HG02884 (cell line): ENCODE measurements around the gene CCL26.
"Not testable (repeated sequence)": the region's sequence is repeated elsewhere in the genome, so short reads cannot be mapped to it uniquely, and the experiment has no call there.

Source experiments
- ATAC-seq: cut with Tn5 transposase; IDR thresholded peaks from one replicate; pipeline ENCODE4 v1.9.1; 2021; ENCODE audit warnings: mild to moderate bottlenecking, moderate library complexity; ENCODE audit not compliant: unreplicated experiment

CCL26 gene

DNA sequence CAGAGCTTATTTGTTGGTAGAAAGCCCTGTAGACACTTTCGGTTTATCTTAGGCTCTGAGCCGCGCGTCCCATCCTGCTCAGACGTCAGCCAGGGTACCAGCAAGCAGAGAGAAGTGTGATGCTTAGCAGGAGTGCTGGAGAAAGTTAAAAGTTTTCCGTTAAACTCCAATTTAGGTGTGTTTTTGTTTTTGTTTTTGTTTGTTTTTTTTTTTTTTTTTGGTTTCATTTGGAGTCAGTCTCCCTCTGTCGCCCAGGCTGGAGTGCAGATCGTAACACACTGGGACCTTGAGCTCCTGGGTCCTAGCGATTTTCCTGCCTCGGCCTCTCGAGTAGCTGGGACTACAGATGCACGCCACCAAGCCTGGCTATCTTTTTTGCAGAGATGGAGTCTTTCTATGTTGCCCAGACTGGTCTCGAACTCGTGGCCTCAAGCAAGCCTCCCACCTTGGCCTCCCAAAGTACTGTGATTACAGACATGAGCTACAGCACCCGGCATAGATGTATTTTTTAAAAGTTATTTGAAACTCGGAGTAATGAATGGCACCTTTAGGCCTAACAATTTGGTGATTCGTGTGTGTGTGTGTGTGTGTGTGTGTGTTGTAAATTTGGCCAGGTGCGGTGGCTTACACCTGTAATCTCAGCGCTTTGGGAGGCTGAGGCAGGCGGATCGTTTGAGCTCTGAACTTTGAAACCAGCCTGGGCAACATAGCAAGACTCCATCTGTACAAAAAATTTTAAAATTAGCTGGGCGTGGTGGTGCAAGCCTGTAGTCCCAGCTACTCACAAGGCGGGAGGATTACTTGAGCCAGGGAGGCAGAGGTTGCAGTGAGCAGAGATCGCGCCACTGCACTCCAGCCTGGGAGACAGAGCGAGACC is 32.0 kb downstream of the CCL26 start:
- peak; percentile 28 for ATAC-seq

DNA sequence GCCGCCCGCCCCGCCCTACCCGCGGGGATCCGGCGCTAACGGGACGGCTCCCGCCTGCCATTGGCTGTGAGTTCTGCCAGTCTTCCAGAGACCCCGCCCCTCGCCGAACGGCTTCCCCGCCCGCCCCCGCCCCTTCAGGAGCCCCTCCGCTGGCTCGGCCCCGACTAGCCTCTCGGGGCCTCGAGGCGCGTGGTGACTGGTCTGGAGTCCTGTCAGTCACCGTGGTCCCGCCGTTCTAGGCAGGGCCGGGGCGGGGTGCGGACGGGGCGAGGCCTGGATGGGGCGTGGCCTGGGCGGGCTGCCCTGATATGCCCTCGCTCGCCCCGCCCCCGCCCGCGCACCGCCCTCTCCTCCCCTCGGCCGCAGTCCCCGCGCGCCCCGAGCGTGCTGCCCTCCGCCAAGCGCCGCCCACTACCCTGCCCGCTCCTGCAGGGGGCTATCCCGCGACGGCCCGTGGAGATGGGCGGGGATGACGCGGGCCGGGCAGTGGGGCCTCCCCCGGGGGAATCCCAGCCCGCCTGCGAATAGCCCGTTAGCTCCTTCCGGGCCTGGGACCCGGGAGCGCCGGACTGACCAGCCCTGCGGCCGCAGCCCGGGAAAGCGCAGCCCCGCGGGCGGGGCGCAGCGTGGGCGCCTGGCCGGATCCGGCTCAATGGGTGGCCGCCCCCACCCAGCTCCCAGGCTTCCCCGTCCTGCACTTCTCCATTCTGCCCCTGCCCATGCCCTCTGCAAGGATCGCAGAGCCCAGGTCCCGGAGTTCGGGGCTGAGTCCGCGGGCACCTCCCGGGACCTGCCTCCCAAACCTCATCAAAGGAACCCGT is 32.8 kb downstream of the CCL26 start:
- peak; percentile 89 for ATAC-seq

DNA sequence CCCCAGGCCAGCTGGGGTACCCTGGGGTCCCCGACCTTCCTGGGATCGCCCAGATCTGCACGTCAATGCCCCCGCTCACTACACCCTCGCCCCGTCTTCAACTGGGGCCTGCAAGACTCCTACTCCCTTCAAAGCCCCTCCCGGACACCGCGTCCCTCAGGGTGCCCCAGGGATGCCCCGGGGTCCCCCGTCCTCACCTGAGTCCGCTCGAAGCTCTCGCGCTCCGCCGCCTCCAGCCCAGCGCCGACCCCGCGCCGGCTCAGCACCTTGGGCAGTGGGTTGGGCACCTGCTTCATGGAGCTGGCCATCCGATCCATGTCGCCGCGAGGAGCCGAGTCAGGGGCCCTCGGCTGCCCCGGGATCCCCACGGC is 33.4 kb downstream of the CCL26 start, which contains the start of gene HIP1:
TSS of gene HIP1 (minus strand) at position 338 of the 371 bp plus-strand sequence. CDS start at position 317, 21 bp downstream.
- no peak for ATAC-seq

DNA sequence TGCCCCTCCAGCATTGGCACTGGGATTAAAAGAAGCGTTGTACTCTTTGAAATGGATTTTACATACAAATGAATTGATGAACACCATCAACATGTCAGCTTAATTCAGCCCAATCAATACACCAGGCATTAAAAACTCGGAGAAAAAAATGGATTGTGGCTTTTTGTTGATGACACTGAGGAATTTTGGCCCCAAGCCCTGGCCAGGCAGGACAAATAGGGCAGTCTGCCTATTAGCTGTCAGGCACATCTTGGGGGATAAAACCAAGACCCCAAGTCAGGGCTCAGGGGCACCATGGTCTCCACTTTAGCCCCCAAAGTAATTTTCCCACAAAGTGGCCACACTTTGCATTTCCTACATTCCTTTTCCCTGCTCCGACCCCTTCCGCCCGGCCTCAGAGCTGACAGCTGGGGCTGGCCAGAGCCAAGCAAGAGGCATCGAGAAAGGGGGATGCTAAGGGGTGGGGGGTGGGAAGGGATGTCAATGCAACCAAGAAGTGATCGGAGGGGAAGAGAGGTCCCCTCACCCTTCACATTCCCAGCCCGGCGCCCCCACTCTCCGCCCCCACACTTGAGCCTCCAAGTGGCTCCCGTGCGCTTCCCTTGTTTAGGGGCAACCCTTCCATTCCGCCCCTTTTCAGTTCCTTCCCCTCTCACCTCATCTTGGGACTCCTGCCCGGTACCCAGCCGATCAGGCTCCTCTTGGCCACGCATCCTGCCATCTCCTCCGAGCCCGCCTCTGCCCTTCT is 34.0 kb downstream of the CCL26 start:
- ATAC-seq: no peak

DNA sequence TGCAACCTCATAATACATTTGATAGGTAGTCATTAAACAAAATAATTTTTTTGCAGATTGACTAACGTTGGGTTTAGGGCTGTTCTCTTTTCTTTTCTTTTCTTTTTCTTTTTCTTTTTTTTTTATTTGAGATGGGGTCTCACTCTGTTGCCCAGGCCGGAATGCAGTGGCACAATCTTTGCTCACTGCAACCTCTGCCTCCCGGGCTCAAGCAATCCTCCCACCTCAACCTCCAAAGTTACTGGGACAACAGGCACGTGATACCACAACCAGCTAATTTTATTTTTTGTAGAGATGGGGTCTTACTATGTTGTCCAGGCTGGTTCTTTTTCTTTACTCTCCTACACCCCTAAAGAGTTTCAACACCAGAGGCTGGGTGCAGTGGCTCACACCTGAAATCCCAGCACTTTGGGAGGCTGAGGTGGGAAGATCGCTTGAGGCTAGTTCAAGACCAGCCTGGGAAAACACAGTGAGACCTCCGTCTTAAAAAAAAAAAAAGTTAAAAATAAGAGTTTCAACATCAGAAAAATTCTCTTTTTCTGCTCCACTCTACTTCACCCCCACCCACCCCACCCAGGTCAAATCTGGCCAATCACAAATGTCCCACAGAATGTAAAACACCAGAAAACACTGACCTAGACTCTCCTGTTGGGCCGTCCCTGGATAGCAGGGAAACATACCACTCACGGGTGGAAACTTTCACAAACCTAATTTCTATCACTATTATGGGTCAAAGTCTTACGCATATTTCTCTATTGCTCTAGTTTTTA is 36.2 kb downstream of the CCL26 start:
- ATAC-seq: no peak

DNA sequence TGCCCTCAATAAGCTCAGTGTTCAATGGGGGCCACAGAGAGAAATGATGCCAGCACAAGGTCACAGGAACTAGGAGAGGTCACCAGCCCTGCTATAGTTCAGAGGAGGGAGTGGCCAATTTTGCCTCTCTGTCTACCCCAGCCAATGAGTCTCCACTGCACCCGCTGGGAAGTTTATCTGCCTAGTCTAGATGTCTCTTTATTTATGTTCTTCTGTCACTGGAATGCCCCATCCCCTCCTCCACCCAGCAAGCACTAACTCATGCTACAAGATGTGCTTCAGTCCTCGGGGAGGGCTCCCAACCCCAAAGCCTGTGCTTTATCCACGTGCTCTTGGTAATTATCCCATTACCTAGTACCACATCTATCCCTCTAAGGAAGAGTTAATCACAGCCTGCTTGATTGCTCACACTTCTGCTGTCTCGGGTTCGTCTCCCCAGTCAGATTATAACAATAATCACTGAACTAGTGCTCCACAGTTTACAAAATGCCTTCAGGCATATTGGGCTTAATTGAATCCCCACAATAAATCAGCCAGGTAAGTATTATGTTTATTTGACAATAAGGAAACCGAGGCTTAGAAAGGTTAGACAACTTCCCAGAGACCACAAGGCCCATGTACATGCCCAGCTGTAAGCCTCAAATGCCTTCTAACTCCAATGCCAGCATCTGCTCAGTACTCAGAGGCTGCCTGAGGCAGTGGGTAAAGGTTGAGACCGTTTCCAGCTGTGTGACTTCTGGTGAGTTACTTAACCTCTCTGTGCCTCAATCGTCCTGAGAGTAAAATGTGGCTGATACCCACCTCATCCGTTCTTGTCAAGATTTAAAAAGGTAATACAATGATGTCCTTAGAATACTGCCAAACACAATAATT is 37.2 kb downstream of the CCL26 start:
- no peak for ATAC-seq

DNA sequence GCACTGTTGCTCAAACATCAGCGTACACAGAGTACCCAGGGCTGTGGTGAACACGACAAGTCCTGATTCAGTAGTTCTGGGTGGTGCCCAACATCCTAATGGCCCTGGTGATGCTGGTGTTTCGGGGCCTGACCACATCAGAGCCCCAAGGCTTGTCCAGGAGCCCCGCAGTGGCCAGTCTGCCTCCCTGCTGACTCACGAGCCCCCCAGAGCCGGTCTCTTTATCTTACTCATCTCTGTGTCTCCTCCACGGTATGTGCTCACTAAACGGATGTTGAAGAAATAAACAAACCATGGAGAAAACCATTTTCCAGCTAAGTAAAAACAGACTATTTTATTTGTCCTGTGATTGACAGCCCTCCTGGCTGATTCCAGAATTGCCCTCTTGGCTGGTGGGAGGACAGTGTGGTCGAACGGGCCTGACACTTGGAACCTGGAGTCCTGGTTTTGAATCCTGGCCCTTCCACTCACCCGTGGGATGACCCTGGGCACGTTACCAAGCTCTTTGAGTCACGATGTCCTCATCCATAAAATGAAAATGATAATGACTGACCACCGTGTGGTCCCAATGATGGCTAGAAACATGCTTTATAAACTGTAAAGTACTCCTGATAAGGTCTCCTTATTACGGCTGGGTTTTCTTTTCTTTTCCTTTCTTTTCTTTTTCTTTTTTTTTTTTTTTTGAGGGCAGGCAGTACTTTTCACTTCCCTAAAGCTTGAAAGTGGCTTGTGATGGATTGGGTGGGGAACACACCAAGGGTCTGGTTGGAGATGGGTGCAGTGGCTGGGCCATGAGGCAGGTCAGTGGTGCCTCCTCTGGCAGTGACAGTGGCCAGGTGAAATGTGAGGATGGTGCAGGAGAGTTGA is 39.0 kb downstream of the CCL26 start:
- ATAC-seq: no peak

DNA sequence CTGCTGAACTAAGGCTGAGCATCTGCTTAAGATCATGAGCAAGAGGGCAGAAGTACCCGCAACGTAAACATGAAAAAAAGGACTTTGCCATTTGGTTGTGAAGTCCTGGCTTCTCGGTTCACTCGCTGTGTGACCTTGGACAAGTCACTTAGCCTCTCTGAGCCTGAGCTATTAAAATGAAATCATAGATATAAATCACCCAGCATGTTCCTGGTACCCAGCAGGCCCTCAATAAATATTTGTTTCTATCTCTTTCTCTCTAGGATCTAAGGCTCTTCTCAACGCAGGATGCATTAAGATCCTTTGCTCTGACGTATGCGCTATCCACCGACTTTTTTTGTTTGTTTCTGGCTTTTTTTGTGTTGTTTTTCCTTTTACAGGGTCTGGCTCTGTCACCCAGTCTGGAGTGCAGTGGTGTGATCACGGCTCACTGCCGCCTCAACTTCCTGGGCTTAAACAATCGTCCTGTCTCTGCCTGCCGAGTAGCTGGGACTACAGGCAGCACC is 39.9 kb downstream of the CCL26 start:
- no peak for ATAC-seq

DNA sequence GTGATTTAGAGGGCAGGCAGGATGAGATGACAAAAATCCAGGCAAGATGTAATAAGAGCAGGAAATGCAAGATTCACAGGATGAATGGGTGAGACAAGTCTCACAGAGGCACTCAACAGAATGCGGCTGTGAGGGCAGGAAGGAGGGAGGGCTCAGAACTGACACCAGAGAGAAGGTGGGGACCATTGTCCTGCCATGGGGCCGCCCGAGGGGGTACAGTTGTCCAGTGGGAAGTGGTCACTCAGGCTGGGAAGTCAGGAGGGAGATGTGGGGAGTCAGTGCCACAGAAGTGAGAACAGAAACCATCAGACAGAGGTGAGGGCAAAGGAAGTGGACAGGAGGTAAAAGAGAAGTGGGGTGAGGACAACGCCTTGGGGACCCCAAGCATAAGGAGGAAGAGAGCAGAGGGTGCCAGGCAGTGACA is 42.1 kb downstream of the CCL26 start:
- ATAC-seq: no peak

DNA sequence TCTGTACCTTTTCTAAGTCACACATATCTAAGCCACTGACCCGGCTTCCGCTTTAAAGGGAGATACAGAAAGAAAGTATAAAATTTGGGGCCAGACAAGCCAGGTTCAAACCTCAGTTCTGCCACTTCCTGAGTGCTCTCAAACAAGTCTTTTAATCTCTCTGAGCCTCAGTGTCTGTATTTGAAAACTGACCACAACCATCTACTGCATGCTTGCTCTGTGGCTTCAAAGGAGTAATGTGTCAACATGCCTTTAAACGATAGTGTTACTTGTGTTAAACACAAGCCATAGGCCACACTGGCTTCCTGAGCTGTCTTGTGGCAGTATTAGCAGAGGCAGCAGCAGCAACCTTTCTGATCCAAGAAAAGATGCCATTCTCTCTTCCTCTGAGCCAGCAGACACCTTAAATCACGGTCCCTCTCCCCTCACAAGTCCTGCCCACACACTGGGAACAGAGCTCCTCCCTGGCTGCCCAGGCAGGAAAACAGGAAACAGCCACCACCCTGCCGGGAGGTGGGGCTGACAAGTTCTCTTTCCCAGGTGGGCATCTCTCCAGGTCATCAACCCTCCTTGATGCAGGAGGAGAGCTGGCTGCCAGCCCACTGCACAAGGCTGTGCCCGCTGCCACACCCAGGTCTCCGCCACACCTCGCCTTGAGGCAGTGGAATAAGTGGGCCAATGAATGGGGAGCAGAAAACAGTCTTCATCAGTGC is 44.0 kb downstream of the CCL26 start:
- ATAC-seq: no peak

DNA sequence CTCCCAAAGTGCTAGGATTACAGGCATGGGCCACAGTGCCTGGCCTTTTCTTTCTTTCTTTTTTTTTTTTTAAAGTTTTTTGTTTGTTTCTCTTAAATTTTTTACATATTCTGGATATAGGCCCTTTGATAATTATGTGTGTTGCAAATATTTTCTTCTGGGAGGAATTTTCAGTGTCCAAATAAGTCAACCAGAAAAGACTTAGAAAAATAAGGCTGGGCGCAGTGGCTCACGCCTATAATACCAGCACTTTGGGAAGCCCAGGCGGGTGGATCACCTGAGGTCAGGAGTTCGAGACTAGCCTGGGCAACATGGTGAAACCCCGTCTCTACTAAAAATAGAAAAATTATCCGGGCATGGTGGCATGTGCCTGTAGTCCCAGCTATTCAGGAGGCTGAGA is 44.7 kb downstream of the CCL26 start:
- ATAC-seq: not testable (repeated sequence)

DNA sequence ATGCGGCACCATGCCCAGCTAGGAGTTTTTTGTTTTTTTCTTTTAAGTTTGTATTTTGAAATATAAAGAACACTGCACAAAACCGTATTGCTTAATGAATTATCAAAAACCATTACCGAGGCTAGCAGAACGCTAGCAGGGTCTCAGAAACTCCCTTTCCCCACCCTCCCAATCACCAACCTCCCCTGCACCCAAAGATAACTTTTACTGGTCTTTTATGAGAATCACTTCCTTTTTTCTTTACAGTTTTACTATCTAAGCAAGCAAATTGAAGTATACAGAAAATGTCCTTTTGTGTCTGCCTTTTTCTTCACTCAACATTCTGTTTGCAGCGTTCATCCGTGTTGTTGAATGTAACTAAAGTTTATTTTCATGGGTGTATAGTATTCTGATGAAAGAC is 46.7 kb downstream of the CCL26 start:
- no peak for ATAC-seq

DNA sequence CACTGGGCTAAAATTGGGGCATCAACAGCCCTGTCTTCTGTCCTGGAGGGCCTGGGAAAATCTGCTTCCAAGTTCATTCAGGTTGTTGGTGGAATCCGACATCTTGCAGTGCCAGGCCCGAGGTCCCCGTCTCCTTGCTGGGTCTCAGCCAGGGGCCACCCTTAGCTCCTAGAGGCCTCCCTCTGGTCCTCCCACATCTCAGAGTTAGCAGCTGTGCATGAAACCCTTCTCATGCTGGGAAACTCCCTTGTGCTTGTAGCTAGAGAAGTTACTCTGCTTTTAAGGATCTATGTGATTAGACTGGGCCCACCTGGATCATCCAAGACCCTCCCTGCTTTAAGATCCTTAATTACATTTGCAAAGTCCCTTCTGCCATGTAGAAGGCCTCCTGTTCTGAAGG is 48.6 kb downstream of the CCL26 start:
- ATAC-seq: no peak

DNA sequence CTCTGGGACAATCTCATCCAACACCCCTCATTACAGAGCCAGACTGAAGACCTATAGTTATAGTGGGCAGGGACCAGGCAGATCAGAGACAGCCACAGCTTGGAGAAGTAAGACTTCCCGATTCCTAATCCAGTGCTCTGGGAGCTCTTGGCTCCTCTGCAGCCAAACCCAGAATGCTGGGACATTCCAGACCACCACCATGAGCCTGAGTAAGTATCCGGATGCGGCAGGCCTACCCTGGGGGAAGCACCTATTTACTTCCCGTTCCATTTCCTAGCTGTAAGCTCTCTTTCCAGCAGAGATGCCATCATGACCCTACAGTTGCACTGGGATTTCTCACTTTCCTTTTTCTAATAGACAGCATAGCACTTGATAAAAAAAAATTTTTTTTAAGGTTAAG is 49.6 kb downstream of the CCL26 start:
- no peak for ATAC-seq

DNA sequence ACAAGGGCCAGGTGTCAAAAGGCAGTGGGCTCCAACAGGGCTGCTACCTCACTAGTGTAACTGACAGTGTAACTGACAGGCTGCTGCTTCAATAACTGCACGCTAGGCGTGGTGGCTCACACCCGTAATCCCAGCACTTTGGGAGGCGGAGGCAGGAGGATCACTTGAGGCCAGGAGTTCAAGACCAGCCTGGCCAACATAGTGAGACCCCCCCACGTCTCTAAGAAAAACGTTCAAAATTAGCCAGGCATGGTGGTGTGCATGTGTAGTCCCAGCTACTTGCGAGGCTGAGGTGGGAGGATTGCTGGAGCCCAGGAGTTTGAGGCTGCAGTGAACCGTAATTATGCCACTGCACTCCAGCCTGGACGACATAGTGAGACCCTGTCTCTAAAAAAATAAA is 50.1 kb downstream of the CCL26 start:
- ATAC-seq: not testable (repeated sequence)

DNA sequence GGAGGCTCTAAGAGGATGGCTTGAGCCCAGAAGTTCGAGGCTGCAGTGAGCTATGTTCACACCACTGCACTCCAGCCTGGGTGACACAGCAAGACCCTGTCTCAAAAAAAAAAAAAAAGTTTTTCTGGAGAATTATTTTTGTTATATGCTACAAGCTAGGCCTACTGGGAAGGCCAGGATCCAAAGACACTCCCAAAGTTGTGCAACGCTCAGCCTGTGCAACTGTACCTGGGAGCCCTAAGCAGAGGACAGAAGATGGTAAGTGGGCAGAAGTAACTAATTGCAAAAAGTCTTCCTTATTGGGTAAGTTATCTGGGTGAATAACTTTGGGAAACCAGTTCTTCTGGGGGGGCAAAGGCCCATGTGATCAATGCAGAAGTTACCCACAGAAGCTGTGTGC is 50.6 kb downstream of the CCL26 start:
- ATAC-seq: no peak

DNA sequence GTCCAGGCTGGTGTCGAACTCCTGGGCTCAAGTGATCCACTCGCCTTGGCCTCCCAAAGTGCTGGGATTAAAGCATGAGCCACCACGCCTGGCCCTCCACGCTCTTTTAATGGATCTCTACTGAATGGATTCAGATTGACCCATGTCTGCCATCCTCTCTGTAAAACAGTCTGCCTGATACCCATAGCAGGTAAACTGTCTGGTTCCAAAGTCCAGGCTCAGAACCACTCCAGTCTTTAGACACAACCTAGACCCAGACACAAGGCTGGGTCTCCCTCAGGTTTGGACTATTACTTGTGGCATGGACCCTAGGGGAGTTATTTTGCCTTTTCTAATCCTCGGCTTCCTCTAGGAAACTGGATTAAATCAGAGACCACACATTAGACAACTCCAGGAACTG is 52.4 kb downstream of the CCL26 start:
- no peak for ATAC-seq
